ENCODE results near the gene CDKN1A.

The CDKN1A gene

GRCh38 chr6:36666287-36666686, 12.2 kb upstream of the CDKN1A start:
- no peaks in the 10 kb centered on the region for H3K9me3 Mint-ChIP-seq

GRCh38 chr6:36666826-36667591, 11.5 kb upstream of the CDKN1A start:
- H3K27ac Mint-ChIP-seq: no peak overlapping the region
- no peak overlapping the region for H3K4me3 Mint-ChIP-seq
- no peaks in the 10 kb centered on the region for H3K36me3 Mint-ChIP-seq
- no peaks in the 10 kb centered on the region for H3K4me1 Mint-ChIP-seq
- no peak for ATAC-seq
- no peaks in the 10 kb centered on the region for H3K9me3 Mint-ChIP-seq
- DNase-seq (ENCODE audit: low spot score in 2 of 2): no peak

More at GRCh38 chr6:36666287-36666686, 12.2 kb upstream of the CDKN1A start:
- no peaks in the 10 kb centered on the region for H3K4me1 Mint-ChIP-seq
- H3K27ac Mint-ChIP-seq: no peak overlapping the region
- H3K36me3 Mint-ChIP-seq: no peaks in the 10 kb centered on the region
- DNase-seq (ENCODE audit: low spot score in 2 of 2) (no peak), ATAC-seq (no peak)
- H3K4me3 Mint-ChIP-seq: no peak overlapping the region

GRCh38 chr6:36668591-36668990, 9.9 kb upstream of the CDKN1A start:
- H3K4me3 Mint-ChIP-seq: no peak overlapping the region
- H3K4me1 Mint-ChIP-seq: no peaks in the 10 kb centered on the region
- ATAC-seq (no peak), DNase-seq (ENCODE audit: low spot score in 2 of 2) (no peak)
- H3K27ac Mint-ChIP-seq: no peak overlapping the region
- H3K9me3 Mint-ChIP-seq: no peaks in the 10 kb centered on the region
- no peaks in the 10 kb centered on the region for H3K36me3 Mint-ChIP-seq

GRCh38 chr6:36669002-36669401, 9.5 kb upstream of the CDKN1A start:
- DNase-seq (ENCODE audit: low spot score in 2 of 2): no peak
- no peaks in the 10 kb centered on the region for H3K36me3 Mint-ChIP-seq
- H3K27ac Mint-ChIP-seq: no peak overlapping the region
- no peaks in the 10 kb centered on the region for H3K4me1 Mint-ChIP-seq
- no peak for ATAC-seq
- H3K9me3 Mint-ChIP-seq: no peaks in the 10 kb centered on the region
- H3K4me3 Mint-ChIP-seq: no peak overlapping the region

- no peaks in the 10 kb centered on the region for H3K9me3 Mint-ChIP-seq
- no peak overlapping the region for H3K27ac Mint-ChIP-seq
- H3K36me3 Mint-ChIP-seq: no peaks in the 10 kb centered on the region
- DNase-seq (ENCODE audit: low spot score in 2 of 2) (no peak), ATAC-seq (no peak)
- no peaks in the 10 kb centered on the region for H3K4me1 Mint-ChIP-seq
- H3K4me3 Mint-ChIP-seq: no peak overlapping the region
Measured at GRCh38 chr6:36670271-36670670, 8.2 kb upstream of the CDKN1A start.

- DNase-seq (ENCODE audit: low spot score in 2 of 2): no peak
- H3K36me3 Mint-ChIP-seq: no peaks in the 10 kb centered on the region
- peaks cover 12% of the 10 kb centered on the region for H3K4me1 Mint-ChIP-seq
- no peaks in the 10 kb centered on the region for H3K9me3 Mint-ChIP-seq
- no peak overlapping the region for H3K4me3 Mint-ChIP-seq
- H3K27ac Mint-ChIP-seq: peak overlapping the region; percentile 17
- ATAC-seq: no peak
Measured at GRCh38 chr6:36671687-36672375, 6.7 kb upstream of the CDKN1A start.

GRCh38 chr6:36673882-36674281, 4.6 kb upstream of the CDKN1A start:
- H3K27ac Mint-ChIP-seq: no peak overlapping the region
- H3K9me3 Mint-ChIP-seq: no peaks in the 10 kb centered on the region
- ATAC-seq: no peak
- no peak for DNase-seq (ENCODE audit: low spot score in 2 of 2)
- H3K36me3 Mint-ChIP-seq: peaks cover 20% of the 10 kb centered on the region
- H3K4me3 Mint-ChIP-seq: no peak overlapping the region
- H3K4me1 Mint-ChIP-seq: peaks cover 32% of the 10 kb centered on the region

GRCh38 chr6:36674942-36675341, 3.6 kb upstream of the CDKN1A start:
- Mint-ChIP-seq H3K9me3 (no peaks in the 10 kb centered on the region), H3K4me3 (no peak overlapping the region), H3K27ac (no peak overlapping the region), H3K36me3 (peaks cover 28% of the 10 kb centered on the region), H3K4me1 (peaks cover 33% of the 10 kb centered on the region)
- no peak for ATAC-seq
- no peak for DNase-seq (ENCODE audit: low spot score in 2 of 2)

GRCh38 chr6:36676141-36677058, 2.1 kb upstream of the CDKN1A start:
- DNase-seq (ENCODE audit: low spot score in 2 of 2) (no peak), ATAC-seq (no peak)
- H3K4me1 Mint-ChIP-seq: peaks cover 48% of the 10 kb centered on the region
- peak overlapping the region; percentile 97 for H3K4me3 Mint-ChIP-seq
- peaks cover 42% of the 10 kb centered on the region for H3K36me3 Mint-ChIP-seq
- H3K27ac Mint-ChIP-seq: peak overlapping the region; percentile 88
- H3K9me3 Mint-ChIP-seq: no peaks in the 10 kb centered on the region

- Mint-ChIP-seq H3K4me1 (peaks cover 51% of the 10 kb centered on the region), H3K36me3 (peaks cover 51% of the 10 kb centered on the region), H3K4me3 (peak overlapping the region; percentile 97), H3K9me3 (no peaks in the 10 kb centered on the region), H3K27ac (peak overlapping the region; percentile 88)
- DNase-seq (ENCODE audit: low spot score in 2 of 2): no peak
- no peak for ATAC-seq
Measured at GRCh38 chr6:36677059-36677749, 1.3 kb upstream of the CDKN1A start.

- peaks cover 58% of the 10 kb centered on the region for H3K36me3 Mint-ChIP-seq
- no peaks in the 10 kb centered on the region for H3K9me3 Mint-ChIP-seq
- H3K4me3 Mint-ChIP-seq: peak overlapping the region; percentile 97
- DNase-seq (ENCODE audit: low spot score in 2 of 2): no peak
- H3K4me1 Mint-ChIP-seq: peaks cover 55% of the 10 kb centered on the region
- ATAC-seq: peak; percentile 0
- peak overlapping the region; percentile 97 for H3K27ac Mint-ChIP-seq
Measured at GRCh38 chr6:36677753-36678487, 594 bp upstream of the CDKN1A start.

- H3K9me3 Mint-ChIP-seq: no peaks in the 10 kb centered on the region
- peaks cover 55% of the 10 kb centered on the region for H3K4me1 Mint-ChIP-seq
- H3K27ac Mint-ChIP-seq: peak overlapping the region; percentile 97
- H3K4me3 Mint-ChIP-seq: peak overlapping the region; percentile 97
- peaks cover 71% of the 10 kb centered on the region for H3K36me3 Mint-ChIP-seq
- DNase-seq (ENCODE audit: low spot score in 2 of 2): peak; percentile 26 to 73
- ATAC-seq: no peak
Measured at GRCh38 chr6:36679043-36679833, 724 bp downstream of the CDKN1A start.

GRCh38 chr6:36682328-36683144, 4.0 kb downstream of the CDKN1A start:
- no peaks in the 10 kb centered on the region for H3K9me3 Mint-ChIP-seq
- peaks cover 36% of the 10 kb centered on the region for H3K4me1 Mint-ChIP-seq
- H3K27ac Mint-ChIP-seq: peak overlapping the region; percentile 88
- no peak for DNase-seq (ENCODE audit: low spot score in 2 of 2)
- H3K4me3 Mint-ChIP-seq: peak overlapping the region; percentile 97
- ATAC-seq: no peak
- H3K36me3 Mint-ChIP-seq: peaks cover 97% of the 10 kb centered on the region
